ENCODE data around the gene TMEM63A.
A peak's percentile ranks its signal among the peaks of the same experiment; 100 is the strongest.

The TMEM63A gene

DNA sequence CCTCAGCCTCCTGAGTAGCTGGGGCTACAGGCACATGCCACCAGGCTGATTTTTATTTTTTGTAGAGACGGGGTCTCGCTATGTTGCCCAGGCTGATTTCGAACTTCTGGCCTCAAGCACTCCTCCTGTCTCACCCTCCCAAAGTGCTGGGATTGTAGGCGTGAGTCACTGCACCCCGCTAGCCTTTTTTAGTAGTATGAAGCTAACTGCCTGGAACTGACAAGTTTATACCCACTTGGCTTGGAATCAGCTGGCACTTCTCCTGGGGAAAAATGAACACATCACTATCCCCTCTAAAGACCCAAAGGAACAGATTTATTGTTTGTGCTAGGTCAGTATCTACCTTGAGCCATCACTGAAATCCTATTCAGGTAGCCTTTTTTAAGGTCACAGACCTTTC is 19.0 kb downstream of the TMEM63A start:
- DNase-seq = no peak

DNA sequence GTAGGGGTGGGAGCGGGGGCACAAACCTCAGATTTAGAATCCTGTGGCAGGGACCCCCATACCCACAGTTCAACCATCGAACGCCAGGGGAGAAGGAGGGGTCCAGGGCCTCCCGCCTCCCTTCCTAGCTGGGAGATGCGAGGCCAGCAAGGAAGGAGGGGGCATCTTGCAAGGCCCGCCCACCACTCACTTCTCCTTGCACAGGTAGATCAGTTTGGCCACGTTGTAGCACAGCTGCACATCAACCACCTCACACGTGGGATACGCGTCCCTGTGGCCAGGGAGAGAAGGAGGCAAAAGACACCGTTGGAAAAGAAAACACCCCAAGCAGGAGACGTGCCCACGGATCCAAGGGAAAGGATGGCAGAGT is 19.6 kb downstream of the TMEM63A start:
- no peak for DNase-seq

DNA sequence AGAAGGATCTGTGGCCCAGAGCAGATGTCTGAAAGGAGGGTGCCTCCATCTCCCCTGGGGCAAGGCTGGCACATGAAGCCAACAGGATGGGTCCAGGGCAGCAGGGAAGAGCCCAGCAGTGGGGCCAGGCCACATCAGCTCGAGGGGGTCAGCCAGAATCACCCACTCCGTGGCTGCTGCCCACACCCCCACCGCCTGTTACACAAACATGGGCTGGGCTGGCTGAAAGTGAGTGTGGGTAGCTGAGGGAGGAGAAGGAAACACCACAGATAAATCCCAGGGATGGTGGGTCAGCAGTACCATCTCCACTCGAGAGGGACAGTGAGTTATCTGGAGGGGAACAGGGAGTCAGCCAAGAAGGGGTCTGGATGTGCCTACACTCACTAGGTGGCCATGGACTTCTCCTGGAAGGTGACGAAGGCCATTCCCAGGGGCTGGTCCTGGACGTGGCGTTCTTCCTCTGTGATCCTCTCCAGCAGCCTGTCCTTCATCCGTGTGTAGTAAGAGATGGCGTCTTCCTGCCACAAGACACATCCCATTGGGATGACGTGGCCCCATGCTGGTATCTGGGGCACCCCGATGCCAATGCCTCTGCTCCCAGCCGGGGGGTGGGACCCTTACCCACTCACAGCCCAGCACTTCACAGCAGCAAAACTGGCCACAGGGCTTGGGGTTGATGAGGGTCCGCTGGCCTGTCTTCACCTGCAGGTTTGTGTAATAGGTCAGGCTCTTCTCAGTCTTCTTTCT is 20.2 kb downstream of the TMEM63A start:
- DNase-seq = no peak

DNA sequence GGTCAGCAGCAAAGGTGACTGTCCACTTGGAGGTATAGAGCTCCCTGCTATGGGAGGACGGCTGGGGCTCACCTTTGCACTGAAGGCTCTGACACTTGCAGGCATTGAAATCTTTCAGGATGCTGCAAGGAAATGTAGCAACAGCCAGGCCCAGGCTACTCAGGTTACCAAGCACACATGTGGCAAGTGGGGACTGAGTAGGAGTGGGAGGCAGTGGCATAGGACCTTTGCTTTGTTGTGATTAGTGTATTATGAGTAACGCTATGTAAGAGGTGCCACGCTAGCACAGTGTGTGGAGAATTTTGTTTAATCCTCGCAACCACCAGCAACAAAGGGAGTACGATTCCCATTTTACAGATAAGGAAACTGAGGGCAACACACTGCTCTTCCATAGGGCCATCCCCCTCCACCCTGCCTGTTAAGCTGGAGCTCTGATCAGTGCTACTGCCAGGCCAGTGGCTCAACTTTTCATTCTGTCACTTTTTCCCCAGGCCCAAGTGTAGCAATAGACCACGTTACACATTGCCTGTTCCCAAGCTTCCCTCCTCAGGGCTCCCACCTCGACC is 21.2 kb downstream of the TMEM63A start:
- no peak for DNase-seq

DNA sequence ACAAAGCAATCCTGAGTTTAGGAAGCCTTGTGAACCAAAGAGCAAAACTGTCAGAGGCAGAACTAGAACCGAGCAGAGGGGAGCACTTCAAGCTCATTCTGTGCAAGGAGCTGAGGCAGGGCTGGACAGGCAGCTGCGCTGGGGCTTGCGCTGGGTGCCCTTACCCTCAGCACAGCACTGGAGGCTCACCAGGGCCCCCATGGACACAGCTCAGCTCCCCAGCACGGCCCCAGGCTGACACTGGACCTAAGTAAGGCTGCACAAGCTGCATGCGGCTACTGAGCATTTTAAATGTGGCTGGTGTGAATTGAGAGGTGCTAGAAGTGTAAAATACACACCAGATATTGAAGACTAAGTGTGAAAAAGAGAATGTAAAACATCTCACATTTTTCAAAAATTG is 22.1 kb downstream of the TMEM63A start:
- no peak for DNase-seq

DNA sequence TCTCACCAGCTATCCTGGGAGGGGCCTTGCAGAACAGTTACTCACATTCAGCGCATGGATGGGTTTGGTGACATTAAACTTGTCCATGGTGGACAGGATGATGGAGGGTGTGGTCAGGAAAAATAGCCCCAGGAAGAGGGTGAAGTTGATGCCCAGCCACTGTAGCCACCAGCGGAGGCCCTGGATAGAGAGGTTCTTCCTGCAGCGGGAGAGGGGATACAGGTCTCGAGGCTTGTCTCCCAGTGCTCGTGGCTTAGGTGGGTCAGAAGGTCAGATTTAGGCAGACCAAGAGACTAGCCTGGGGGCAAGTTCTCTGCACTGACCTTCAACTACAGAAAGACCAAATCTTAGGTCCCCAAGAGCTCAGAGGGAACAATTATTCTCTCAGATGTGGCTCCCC is 23.0 kb downstream of the TMEM63A start:
- no peak for DNase-seq

DNA sequence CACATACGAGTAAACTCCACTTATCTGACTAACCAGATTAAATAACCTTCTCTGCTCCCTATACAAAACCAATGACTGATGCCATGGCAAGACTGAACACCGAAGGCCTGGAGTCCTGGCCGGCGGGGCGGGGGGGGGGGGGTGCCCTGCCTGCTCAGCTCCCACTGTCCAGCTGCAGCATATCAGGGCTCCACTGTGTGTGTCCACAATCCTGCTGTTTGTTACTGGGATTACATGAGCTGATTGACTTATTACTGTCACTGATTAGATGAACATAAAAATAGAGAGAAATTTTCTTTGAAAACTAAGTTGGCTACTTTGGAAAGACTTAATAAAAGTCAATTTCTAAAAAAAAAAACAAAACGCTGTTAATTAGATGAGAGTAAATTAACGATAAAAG is 24.9 kb downstream of the TMEM63A start:
- DNase-seq = no peak

DNA sequence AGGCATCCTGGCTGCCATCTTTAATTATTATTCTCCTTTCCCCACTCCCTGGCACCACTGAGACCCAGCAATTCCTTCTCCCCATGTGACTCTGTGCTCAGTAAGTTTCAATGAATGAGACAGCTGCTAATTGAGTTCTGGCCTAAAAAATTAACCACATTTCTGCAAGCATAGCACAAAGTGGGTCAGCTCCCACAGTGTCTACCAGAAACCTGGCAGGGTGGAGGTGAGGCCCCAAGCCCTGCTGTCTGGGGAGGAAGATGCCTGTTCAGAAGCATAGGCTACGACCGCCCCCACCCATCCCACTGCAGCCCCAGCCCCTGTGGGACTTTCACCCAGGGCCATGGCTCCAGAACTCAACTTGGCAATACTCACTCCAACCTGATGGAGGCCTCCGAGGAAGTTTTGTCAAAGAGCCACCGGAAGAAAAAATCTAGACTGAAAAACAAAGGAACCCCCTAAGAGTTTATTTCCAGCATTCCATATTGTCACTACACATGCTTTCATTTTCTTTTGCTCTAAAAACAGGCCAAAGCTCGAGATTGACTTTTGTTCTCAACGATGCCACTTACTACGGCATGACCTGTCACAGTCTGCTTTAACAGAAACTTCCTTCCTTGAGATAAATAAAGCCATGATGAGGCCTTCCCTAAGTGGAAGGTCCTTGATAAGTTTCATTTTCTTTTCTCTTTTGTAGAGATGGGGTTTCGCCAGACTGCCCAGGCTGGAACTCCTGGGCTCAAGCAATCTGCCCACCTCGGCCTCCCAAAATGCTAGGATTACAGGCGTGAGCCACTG is 26.5 kb downstream of the TMEM63A start:
- no peak for DNase-seq

DNA sequence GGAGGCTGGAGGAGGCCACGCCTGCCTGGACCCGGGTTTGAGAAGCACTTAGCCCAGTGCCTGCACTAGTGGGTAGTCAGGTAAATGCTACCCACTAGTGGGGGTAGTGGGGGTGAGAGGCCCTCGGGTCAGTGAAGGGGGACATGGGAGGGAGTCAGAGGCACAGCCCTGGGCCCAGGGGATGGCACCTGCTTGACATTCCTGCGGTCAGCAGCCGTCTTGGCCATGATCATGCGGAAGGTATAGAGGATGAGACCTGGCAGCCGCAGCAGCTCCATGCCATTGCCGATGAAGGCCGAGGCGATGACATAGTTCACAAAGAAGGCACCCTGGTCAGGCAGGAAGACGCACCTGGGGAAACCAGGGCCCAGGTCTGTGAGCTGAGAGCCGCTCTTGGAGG is 28.7 kb downstream of the TMEM63A start:
- no peak for DNase-seq

DNA sequence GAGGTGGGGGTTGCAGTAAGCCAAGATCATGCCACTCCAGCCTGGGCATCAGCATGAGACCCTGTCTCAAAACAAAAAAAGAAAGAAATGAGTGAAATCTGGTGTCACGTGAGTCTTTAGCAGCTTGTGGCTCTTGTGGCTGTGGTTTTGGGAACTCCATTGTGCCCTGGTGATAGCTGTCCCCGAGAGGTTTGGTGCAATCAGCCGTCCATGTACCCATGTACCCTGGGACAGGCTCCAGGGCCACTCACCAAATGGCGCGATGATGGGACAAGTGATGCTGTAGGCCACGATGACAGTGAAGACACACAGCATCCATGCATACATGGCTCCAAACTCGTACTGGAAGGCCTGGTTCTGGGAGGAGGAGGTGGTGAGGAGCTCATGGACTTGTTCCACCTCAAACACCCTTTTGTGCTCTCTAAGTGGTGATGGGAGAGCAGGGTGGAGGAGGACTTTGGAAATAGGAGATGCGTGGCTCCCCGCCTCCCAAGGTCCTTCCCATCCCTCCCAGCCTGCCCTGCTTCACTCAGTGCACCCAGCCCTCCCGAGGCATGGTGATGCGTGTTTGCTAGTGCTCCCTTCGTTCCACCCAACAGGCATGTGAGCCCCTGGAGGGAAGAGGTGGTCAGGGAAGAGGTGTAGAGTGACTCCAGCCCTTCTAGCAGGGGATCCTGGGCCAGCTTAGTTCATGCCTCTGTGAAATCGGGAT is 29.6 kb downstream of the TMEM63A start:
- DNase-seq = no peak

DNA sequence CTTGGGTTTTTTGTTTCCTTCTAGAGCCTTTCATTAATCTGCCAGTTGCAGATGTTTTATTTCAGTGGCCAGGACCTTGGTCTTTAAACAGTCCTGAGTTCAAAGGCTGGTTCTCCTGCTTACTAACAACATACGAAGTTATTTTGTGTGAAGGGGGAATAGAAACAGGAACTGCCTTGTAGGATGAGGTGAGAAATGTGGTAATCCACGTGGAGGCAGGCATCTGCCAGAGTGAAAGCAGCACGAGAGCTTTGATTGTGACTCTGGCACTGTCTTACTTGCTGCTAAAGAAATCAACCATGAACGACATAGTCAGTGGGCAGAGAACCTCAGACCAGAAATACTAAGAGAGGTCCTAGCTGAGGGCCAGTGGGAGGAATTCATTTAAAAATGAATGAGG is 30.4 kb downstream of the TMEM63A start:
- no peak for DNase-seq

DNA sequence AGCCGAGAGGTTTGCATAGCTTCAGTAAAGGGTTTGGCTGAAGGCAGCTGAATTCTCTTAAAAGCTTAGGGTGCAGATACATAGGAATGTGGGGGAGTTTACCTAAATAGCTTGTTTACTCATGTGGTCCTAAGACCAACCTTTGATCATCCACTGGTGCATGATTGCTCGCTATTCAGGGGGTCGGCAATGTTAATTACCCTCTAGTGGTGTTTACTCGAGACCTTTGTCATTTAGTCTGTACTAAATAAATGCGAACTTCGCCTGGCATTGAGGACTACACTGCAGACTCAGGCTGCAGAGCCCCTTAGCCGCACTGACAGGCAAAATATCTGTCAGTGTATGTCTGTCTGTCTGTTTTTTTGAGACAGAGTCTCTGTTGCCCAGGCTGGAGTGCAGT is 31.8 kb downstream of the TMEM63A start:
- no peak for DNase-seq

DNA sequence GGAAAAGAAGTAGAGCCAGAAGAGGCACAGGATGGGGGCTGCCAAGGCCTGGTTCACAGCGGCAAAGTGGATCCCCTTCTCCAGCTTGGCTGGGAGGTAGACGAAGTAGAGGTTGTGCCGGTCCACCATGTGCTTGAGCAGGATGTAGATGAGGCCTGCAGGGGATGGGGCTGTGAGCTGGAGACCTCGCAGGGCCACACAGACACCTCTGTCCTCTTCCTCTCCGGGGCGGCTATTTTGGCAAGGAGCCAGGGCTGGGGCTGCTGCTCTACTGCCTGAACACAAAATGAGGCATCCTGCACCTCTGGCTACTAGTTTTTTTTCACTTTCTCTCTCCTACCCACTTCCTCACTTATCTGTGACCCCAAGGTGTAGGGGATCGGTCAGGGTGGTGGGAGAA is 32.3 kb downstream of the TMEM63A start:
- DNase-seq = no peak

DNA sequence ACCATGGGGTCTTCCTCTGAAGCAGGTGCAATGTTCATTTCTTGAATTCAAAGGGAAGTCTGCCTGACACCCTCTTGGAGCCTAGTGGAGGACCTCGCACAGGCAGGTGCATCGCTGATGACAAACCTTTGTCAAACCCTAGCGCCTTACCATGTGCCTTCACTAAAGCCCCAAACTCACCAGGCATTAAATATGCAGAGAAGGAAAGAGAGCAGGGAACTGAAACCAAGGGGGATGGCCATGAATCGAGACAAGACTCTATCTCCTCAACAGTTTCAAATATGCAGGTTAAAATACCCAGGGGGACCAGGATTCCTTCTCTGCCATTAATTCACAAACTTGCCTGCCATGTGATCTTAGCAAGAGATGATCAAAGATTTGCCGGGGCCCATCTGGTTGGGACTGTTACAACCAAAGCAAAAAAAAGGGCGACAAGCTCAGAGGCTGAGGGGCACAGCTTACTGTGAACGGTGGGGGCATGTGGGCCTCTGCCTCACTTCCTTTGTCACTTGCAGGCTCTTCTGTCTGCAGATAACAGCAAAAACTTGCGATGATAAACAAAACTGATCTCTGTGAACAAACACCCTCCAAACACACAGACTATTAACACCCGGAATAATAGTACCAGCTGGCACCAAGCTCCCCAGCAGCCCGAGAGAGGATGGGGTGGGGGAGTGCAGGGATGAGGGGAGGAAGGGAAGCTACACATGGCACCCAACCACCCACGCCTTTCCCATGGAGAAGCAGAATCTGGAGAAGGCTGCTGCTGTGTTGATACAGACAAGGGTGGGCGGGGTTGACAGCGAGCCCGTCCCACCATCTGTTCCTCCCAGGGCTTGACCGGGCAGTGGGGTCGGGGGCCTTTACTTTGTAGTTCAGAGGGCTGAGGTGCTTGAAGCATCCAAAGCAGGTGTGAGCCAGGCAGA is 33.9 kb downstream of the TMEM63A start:
- DNase-seq = no peak

DNA sequence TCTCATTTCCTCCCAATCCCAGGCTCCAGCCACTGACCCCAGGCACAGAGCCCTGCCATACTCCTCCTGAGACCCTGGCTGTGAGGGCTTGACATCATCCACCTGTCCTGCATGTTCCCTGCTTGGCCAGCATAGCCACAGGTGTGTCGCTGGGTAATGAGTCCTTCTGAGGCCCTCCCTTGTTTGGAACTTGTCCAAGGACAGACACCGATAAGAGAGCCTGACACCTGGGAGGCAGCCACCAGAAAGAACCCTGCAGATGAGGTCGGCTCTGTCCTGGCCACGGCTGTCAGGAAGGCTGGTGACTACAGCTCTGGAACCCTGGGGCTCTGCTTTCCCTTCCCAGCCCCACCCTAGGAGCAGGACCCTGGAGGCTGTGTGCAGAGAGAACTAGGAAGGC is 34.6 kb downstream of the TMEM63A start:
- DNase-seq = peak in 1 of 2 experiments; percentile 16

DNA sequence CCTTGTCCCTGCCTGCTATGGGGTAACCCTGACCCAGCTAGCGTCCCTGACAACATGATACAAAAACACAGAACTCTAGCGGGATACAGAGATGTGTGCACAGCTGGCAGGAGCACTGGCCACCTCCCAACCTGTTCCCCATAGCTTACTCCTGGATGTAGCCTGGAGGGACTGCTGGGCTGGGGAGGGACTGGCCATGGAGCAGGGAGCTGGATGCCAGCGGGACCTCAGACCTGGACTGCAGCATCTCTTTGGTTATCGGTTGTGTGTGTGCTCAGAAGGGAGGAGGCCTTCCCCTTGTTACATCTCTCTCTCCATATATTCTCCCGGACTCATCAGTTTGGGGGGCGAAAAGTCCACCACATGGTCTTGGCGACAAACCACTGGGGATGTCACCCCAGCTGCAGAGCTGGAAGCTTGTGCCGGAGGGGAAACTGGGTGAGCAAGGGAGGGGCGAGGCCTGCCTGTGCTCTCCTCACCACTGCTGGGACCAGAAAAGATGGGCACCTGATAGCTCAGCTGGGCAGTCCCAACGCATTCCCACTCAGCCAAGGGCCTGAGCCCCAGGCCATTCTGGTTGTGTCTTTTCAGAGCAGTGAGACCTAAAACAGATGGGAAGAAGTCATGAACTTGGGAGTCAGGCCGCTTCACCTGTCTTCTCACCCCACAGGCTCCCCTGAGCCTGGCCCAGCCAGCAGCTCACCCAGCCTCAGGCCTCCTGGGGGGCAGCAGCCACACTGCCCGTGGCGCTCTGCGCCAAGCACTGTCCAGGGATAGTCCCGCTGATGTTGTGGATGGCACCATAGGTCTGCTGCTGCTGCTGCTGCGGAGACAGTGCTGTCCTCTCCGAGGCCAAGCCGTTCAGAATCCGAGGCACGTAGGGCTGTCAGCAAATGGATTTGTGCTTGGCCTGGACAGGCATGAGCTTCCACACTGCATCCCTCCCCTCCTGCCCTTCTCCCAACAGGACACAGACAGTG is 35.6 kb downstream of the TMEM63A start:
- DNase-seq = no peak

DNA sequence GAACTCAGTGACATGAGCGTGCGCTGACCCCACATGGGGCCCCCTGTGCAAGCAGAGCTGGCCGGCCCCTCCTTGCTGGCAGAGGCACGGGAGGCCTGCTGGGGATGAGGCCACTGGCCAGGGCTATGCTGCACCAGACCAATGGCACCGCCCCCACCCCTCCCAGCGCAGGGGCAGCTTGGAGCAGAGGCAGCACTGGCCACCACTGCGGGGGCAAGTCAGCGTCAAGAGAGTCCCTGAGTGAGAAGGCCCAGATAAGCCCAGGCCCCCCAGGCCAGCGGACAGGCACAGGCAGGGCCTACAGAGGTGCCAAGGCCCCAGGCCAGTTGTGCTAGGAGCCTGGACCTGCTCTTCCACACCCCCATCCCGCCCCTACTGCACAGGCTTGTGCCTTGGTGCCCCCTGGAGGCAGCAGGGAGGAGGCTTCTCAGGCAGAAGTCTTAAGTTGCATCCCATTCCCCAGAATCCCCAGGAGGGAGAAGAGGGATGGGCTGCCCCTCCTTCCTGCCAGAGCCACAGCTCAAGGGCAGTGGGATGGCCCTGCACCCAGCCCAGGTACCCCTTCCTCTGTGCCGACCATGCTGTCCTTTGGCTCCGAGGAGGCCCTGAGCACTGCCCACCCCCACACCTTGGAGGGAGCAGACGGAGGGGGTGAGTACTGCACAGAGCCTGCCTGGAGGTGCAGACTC is 36.5 kb downstream of the TMEM63A start:
- peak in 1 of 2 experiments; percentile 39 for DNase-seq

DNA sequence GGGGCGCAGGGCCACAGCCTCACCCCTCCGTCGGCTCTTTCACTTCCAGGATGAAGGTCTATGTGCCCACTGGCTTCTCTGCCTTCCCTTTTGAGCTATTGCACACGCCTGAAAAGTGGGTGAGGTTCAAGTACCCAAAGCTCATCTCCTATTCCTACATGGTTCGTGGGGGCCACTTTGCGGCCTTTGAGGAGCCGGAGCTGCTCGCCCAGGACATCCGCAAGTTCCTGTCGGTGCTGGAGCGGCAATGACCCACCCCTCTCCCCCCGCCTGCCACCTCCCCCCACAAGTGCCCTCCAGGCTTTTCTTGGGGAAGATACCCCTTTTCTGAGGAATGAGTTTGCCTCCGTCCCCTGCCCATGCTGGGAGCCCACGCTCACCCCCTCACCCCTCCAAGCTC is 37.1 kb downstream of the TMEM63A start:
- no peak for DNase-seq

DNA sequence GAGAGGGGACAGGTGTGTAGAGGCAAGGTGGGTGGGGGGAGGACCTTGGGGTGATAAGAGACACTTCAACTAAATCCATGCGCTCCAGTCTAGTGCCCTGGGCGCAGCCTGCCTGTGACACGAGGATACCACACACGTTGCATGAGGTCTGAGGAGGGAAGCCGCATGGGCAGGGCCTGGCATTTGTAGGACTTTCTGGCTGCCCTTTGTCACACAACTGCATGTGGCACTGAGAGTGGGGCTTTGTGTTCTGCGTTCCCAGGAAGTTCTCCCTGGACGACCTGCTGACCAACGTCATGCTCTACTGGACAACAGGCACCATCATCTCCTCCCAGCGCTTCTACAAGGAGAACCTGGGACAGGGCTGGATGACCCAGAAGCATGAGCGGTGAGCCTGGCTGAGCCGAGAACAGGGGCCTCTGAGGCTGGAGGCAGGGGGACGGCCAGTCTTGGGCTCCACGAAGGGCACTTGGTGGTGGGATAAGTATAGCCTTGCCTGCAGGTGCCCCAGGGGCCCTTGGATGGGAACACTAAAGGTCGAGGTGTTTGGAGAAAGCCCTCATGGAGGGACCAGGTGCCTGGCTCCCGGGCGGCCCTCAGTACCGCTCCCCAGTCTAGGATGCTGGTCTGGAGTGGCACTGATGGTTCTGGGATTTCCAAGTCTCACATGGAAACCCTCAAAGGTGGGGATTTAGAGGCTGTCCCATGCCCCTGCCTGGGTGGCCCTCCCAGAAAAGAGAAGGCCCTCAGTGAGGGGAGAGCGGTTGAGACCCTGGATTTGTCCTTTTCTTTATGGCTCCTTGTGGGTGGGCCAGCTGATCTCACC is 37.7 kb downstream of the TMEM63A start:
- DNase-seq = no peak

DNA sequence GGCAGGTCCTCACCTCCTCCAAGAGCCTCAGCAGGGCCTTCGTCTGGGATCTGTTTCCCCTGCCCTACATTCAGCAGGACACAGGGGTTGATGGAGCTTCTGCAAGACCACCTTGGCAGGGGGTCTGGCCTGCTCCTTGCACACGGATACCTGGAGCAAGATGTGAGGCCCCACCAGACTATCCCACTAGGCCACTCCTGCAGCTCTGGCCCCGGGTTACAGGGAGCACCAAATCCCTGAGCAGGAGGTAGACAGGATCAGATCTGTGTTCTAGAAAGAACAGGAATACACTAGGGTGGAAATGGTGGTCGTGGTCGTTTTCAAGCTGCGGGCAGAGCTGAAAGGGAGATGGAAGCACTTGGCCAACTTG is 38.8 kb downstream of the TMEM63A start:
- no peak for DNase-seq
